ENCODE data around the gene HIGD1A. TPM values are rescaled to one million over a fixed set of nuclear protein-coding genes. Genes with fewer than 3 reads are reported as not detected.

The HIGD1A gene
- total RNA-seq, 3 donors from 2014 or later (not counting 1 experiment from before 2014, with no cell fraction given) = 24.5 to 28.5 (median 28.2) TPM

DNA sequence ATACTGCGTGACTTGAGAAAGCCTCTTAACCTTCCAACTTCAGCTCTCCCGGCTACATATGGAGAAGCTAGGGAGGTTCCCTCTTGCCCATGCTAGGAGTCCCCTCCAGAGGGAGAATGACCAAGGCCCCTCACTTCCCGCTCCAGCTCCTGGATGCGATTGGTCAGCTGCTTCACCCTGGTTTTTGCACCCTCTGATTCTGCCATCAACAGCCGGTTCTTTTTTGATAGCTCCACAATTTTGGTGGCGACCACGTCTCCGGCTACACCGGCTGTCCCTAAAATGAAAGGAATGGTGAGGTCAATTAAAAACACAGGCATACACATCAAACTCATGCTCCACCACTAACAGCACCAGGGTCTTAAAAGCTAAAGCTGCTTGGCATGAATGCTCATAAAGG lies 51.8 kb downstream of the HIGD1A start:
- no peaks in the 10 kb centered on the region for H3K27me3 Mint-ChIP-seq (ENCODE audit: low read depth in 2 of 2)
- intact Hi-C loops (cut with micrococcal nuclease) = no loop called here
- no peaks in the 10 kb centered on the region for H3K4me1 Mint-ChIP-seq
- Histone ChIP-seq H3K9me3 (ENCODE audit: control insufficient read depth, insufficient read depth, low read length) (no peaks in the 10 kb centered on the region), H3K4me3 (ENCODE audit: low read length) (no peak overlapping the region), H3K27ac (ENCODE audit: low read length) (no peak overlapping the region), H3K36me3 (ENCODE audit: control insufficient read depth, insufficient read depth, low read length) (no peaks in the 10 kb centered on the region), H3K27me3 (ENCODE audit: control insufficient read depth, insufficient read depth, low read length) (no peaks in the 10 kb centered on the region), H3K4me1 (ENCODE audit: control insufficient read depth, insufficient read depth, low read length) (peaks cover 6% of the 10 kb centered on the region)
- TF ChIP-seq, protein P1, sequence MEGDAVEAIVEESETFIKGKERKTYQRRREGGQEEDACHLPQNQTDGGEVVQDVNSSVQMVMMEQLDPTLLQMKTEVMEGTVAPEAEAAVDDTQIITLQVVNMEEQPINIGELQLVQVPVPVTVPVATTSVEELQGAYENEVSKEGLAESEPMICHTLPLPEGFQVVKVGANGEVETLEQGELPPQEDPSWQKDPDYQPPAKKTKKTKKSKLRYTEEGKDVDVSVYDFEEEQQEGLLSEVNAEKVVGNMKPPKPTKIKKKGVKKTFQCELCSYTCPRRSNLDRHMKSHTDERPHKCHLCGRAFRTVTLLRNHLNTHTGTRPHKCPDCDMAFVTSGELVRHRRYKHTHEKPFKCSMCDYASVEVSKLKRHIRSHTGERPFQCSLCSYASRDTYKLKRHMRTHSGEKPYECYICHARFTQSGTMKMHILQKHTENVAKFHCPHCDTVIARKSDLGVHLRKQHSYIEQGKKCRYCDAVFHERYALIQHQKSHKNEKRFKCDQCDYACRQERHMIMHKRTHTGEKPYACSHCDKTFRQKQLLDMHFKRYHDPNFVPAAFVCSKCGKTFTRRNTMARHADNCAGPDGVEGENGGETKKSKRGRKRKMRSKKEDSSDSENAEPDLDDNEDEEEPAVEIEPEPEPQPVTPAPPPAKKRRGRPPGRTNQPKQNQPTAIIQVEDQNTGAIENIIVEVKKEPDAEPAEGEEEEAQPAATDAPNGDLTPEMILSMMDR (IDR thresholded peaks at IDR 0.05) = no peak
- no peaks in the 10 kb centered on the region for H3K9me3 Mint-ChIP-seq
- no peaks in the 10 kb centered on the region for H3K36me3 Mint-ChIP-seq
- no peak overlapping the region for H3K4me3 Mint-ChIP-seq
- no peak overlapping the region for H3K27ac Mint-ChIP-seq
- DNase-seq (no peak), ATAC-seq (no peak)
- WGBS (ENCODE audit: insufficient coverage) = 94% methylated on average over 9 of the region's 9 CpGs

DNA sequence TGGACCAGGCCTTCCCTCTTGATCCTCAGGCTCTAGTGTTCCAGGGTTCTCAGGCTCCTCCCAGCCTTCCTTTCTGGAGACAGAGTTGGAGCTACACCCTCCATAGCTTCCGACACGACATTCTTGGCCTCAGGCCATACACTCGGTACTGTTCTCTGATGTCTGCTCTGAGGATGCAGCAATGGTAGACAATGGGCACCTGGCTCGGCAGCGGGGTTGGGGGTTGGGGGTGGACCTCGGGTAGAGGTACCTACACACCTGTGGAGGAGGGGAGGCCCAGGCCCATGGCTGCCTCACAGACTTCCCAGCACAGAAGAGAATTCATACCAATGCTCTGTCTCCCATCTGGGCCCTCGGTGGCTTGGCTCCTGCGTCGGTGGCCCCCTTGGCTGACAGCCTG lies 52.7 kb downstream of the HIGD1A start:
- WGBS (ENCODE audit: insufficient coverage) = 94% methylated on average over 9 of the region's 9 CpGs
- ATAC-seq = no peak
- H3K9me3 Mint-ChIP-seq = no peaks in the 10 kb centered on the region
- H3K27ac Mint-ChIP-seq = no peak overlapping the region
- H3K36me3 Mint-ChIP-seq = no peaks in the 10 kb centered on the region
- Histone ChIP-seq H3K27ac (ENCODE audit: low read length) (no peak overlapping the region), H3K4me3 (ENCODE audit: low read length) (no peak overlapping the region), H3K4me1 (ENCODE audit: control insufficient read depth, insufficient read depth, low read length) (peaks cover 6% of the 10 kb centered on the region), H3K9me3 (ENCODE audit: control insufficient read depth, insufficient read depth, low read length) (no peaks in the 10 kb centered on the region), H3K36me3 (ENCODE audit: control insufficient read depth, insufficient read depth, low read length) (no peaks in the 10 kb centered on the region), H3K27me3 (ENCODE audit: control insufficient read depth, insufficient read depth, low read length) (no peaks in the 10 kb centered on the region)
- H3K4me1 Mint-ChIP-seq = no peaks in the 10 kb centered on the region
- DNase-seq = no peak
- TF ChIP-seq, protein P1 (IDR thresholded peaks at IDR 0.05) = no peak
- intact Hi-C loops (cut with micrococcal nuclease) = no loop called here
- no peaks in the 10 kb centered on the region for H3K27me3 Mint-ChIP-seq (ENCODE audit: low read depth in 2 of 2)
- H3K4me3 Mint-ChIP-seq = no peak overlapping the region

DNA sequence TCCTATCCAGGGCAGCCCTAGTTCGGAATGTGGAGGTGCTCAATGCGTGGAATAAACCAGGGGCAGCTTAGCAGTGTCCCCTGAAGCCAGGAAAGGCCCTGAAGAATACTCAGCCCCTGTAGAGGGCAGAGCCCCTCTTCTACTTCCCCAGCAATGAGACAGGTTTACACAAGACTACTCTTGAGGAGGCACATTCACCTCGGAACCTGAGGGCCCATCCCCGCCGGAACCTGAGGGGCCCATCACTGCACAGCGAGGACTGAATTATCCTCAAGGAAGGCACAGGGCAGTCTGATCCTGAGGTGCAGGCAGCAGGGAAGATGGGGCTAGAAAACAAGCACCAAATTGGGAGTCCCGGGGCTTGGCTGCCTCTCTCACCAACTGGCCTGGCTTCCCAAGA lies 53.5 kb downstream of the HIGD1A start:
- H3K27me3 Mint-ChIP-seq (ENCODE audit: low read depth in 2 of 2) = no peaks in the 10 kb centered on the region
- H3K4me3 Mint-ChIP-seq = no peak overlapping the region
- WGBS (ENCODE audit: insufficient coverage) = 89% methylated on average over 7 of the region's 7 CpGs
- no peaks in the 10 kb centered on the region for H3K36me3 ChIP-seq (ENCODE audit: control insufficient read depth, insufficient read depth, low read length)
- H3K27ac Mint-ChIP-seq = no peak overlapping the region
- no peak for DNase-seq
- H3K4me1 Mint-ChIP-seq = no peaks in the 10 kb centered on the region
- no peak overlapping the region for H3K27ac ChIP-seq (ENCODE audit: low read length)
- H3K9me3 Mint-ChIP-seq = no peaks in the 10 kb centered on the region
- TF ChIP-seq, protein P1 (IDR thresholded peaks at IDR 0.05) = no peak
- no peak for ATAC-seq
- H3K4me1 ChIP-seq (ENCODE audit: control insufficient read depth, insufficient read depth, low read length) = peaks cover 6% of the 10 kb centered on the region
- intact Hi-C loops (cut with micrococcal nuclease) = no loop called here
- no peak overlapping the region for H3K4me3 ChIP-seq (ENCODE audit: low read length)
- H3K27me3 ChIP-seq (ENCODE audit: control insufficient read depth, insufficient read depth, low read length) = no peaks in the 10 kb centered on the region
- H3K9me3 ChIP-seq (ENCODE audit: control insufficient read depth, insufficient read depth, low read length) = no peaks in the 10 kb centered on the region
- H3K36me3 Mint-ChIP-seq = no peaks in the 10 kb centered on the region

DNA sequence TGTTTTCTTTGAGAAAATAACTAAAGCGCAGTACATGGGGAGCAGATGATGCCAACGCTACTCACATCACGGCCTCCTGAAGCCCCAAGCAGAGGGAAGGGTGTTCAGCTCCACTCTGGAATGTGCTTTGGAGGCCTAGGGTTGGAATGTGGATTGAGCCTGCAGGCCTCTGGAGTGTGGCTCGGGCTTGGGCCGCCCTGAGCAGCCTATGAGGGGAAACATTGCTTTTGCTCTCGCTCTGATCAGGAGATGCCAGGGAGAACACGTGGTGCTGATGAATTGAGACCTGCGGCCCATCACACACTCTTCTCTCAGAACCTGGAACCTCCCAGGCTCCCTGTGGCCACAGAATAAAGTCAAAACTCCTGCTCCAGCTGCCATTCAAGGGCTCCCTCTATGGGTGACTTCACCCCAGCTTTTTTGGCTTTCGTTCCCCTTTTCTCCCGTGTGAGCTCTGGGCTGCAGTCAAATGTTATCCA lies 54.5 kb downstream of the HIGD1A start:
- WGBS (ENCODE audit: insufficient coverage) = 70% methylated on average over 10 of the region's 10 CpGs
- intact Hi-C loops (cut with micrococcal nuclease) = no loop called here
- Mint-ChIP-seq H3K9me3 (no peaks in the 10 kb centered on the region), H3K4me3 (no peak overlapping the region), H3K4me1 (no peaks in the 10 kb centered on the region), H3K36me3 (no peaks in the 10 kb centered on the region), H3K27me3 (ENCODE audit: low read depth in 2 of 2) (no peaks in the 10 kb centered on the region), H3K27ac (no peak overlapping the region)
- no peaks in the 10 kb centered on the region for H3K36me3 ChIP-seq (ENCODE audit: control insufficient read depth, insufficient read depth, low read length)
- H3K4me3 ChIP-seq (ENCODE audit: low read length) = no peak overlapping the region
- H3K4me1 ChIP-seq (ENCODE audit: control insufficient read depth, insufficient read depth, low read length) = peaks cover 6% of the 10 kb centered on the region
- DNase-seq (peak in 1 of 2 donors; percentile 20), ATAC-seq (no peak)
- H3K27ac ChIP-seq (ENCODE audit: low read length) = no peak overlapping the region
- no peaks in the 10 kb centered on the region for H3K27me3 ChIP-seq (ENCODE audit: control insufficient read depth, insufficient read depth, low read length)
- TF ChIP-seq, protein P1 (IDR thresholded peaks at IDR 0.05) = no peak
- no peaks in the 10 kb centered on the region for H3K9me3 ChIP-seq (ENCODE audit: control insufficient read depth, insufficient read depth, low read length)
